GM12891 (cell line): ENCODE measurements around the gene HSPA12B.

Source experiments
- PAX5 ChIP-seq: IDR thresholded peaks from 2 replicates; pipeline ENCODE4 v1.6.1; 2011; ENCODE audit warnings: low read length, moderate library complexity, mild to moderate bottlenecking; ENCODE audit not compliant: insufficient read depth, severe bottlenecking
- POLR2A ChIP-seq: IDR thresholded peaks from 2 replicates; pipeline ENCODE4 v1.6.1; 2011; ENCODE audit warnings: low read depth, low read length, control low read depth
- POLR2AphosphoS5 ChIP-seq: IDR thresholded peaks from 2 replicates; pipeline ENCODE4 v1.6.1; 2011; ENCODE audit warnings: low read depth, low read length, control low read depth
- SPI1 ChIP-seq: IDR thresholded peaks from 2 replicates; pipeline ENCODE4 v1.6.1; 2011; ENCODE audit warnings: low read depth, low read length, control low read depth
- TAF1 ChIP-seq: IDR thresholded peaks from 2 replicates; pipeline ENCODE4 v1.6.1; 2011; ENCODE audit warnings: low read depth, low read length, control low read depth

DNA sequence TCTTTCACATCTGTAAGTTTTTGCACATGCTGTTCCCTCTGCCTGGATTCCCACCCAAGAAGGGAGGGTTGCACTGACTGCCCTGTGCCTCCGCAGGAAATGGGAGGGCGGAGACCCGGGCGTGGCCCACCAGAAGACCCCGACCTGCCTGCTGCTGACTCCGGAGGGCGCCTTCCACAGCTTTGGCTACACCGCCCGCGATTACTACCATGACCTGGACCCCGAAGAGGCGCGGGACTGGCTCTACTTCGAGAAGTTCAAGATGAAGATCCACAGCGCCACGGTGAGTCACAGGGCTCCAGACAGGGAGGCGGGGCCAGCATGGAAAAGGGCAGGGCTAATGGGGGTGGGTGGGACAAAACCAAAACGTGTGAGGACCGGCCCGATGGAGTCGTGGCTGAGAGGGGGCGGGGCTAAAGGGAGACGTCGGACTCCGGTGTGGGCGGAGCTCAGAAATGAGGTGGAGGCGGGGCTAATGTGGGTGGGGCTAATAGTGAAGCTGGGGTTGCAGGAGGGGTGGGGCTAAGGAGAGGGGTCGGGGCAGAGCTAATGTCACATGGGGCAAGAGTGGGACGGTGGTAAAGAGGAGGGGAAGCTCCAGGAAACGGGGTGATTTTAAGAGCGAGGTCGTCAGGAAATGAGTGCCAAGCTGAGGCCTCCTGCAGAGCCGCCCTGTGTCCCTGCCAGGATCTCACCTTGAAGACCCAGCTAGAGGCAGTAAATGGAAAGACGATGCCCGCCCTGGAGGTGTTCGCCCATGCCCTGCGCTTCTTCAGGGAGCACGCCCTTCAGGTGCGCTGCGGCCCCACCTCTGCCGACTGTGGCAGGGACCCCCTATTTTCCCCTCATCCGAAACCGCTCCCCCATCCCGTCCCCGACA, 12.6 kb downstream of the HSPA12B start:
- TF ChIP-seq POLR2AphosphoS5 (no peak), POLR2A (no peak), TAF1 (no peak), PAX5 (no peak), SPI1 (no peak)
